Mammary epithelial cell (primary cell): ENCODE measurements around the gene CALCOCO1.

Source experiments
- CTCF ChIP-seq, 2 donors: IDR thresholded peaks in 1 of 2; conservative IDR thresholded peaks in 1 of 2; 2 replicates each; pipeline ENCODE4 v1.5.1; 2011 to 2012; ENCODE audit warnings: inconsistent platforms in 2 of 2, low read length in 2 of 2, mild to moderate bottlenecking in 2 of 2, control low read depth in 1 of 2, low read depth in 1 of 2; ENCODE audit not compliant: insufficient read depth in 1 of 2; ENCODE audit errors: extremely low read depth in 1 of 2
- EZH2 ChIP-seq: IDR thresholded peaks from 2 replicates; pipeline ENCODE4 v1.6.1; 2012; ENCODE audit warnings: low read length, inconsistent platforms, borderline replicate concordance

GRCh38 chr12:53726946-53727309 lies 324 bp downstream of the CALCOCO1 start:
- TF ChIP-seq CTCF (conservative IDR thresholded peaks at IDR 0.05 in 1 of 2, IDR thresholded peaks at IDR 0.05 in 1 of 2; ENCODE audit: extremely low read depth in 1 of 2, insufficient read depth in 1 of 2, low read depth in 1 of 2, low read length in 2 of 2) (no peak), EZH2 (no peak)
